ENCODE results near the gene OTOR. TPM values are rescaled to one million over a fixed set of nuclear protein-coding genes. Genes with fewer than 3 reads are reported as not detected.

OTOR gene
- total RNA-seq, 1 donor from 2014 or later, result not detected

DNA sequence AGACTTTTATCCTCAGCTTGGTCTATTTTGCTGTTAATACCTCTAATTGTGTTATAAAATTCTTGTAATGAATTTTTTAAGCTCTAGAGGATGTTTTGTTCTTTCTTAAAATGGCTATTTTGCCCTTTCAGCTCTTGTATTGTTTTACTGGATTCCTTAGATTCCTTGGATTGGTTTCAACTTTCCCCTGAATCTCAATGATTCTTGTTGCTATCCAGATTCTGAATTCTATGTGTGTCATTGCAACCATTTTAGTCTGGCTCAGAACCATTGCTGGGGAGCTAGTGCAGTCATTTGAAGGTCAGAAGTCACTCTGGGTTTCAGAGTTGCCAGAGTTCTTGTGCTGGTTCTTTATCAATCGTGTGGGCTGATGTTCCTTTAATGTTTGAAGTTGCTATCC is 37.1 kb downstream of the OTOR start:
- H3K36me3 ChIP-seq, result no peaks in the 10 kb centered on the region
- no peak overlapping the region for H3K27ac ChIP-seq
- H3K27me3 ChIP-seq, result no peaks in the 10 kb centered on the region
- no peak overlapping the region for H3K4me3 ChIP-seq
- H3K4me1 ChIP-seq, result no peaks in the 10 kb centered on the region
- no peak for TF ChIP-seq POLR2A (IDR thresholded peaks at IDR 0.05)
- TF ChIP-seq CTCF (IDR thresholded peaks at IDR 0.05), result no peak
- no peak for TF ChIP-seq POLR2AphosphoS5 (IDR thresholded peaks at IDR 0.05; ENCODE audit: insufficient read depth in 1 of 2, low read depth in 1 of 2)
- intact Hi-C loops (cut with DNase I), result no loop called here
- DNase-seq (ENCODE audit: extremely low spot score in 2 of 2), result no peak
- H3K9me3 ChIP-seq, result no peaks in the 10 kb centered on the region

Other genes with a start within 250 kb of the OTOR start
- 27.7 TPM for gene KIF16B, start 174.9 kb upstream of the OTOR start, total RNA-seq
- gene SNRPB2, start 18.3 kb upstream of the OTOR start, total RNA-seq, result 17.2 TPM